ENCODE data around the gene TYROBP.
"Not testable (repeated sequence)": the region's sequence is repeated elsewhere in the genome, so short reads cannot be mapped to it uniquely, and the experiment has no call there.

Gene TYROBP

GRCh38 chr19:35908010-35908441 is at the start of gene TYROBP:
Gene TYROBP (minus strand): TSS chr19:35908295. CDS start chr19:35908228, 67 bp downstream.
- in situ Hi-C loops (cut with HindIII; ENCODE audit: low sequenced_read_pairs): no loop called here

- in situ Hi-C loops (cut with HindIII; ENCODE audit: low sequenced_read_pairs): not testable (repeated sequence)
Measured at GRCh38 chr19:35957411-35957810, 49.3 kb upstream of the TYROBP start.

- in situ Hi-C loops (cut with HindIII; ENCODE audit: low sequenced_read_pairs): no loop called here
Measured at GRCh38 chr19:35955881-35956634, 48.0 kb upstream of the TYROBP start.

DNA sequence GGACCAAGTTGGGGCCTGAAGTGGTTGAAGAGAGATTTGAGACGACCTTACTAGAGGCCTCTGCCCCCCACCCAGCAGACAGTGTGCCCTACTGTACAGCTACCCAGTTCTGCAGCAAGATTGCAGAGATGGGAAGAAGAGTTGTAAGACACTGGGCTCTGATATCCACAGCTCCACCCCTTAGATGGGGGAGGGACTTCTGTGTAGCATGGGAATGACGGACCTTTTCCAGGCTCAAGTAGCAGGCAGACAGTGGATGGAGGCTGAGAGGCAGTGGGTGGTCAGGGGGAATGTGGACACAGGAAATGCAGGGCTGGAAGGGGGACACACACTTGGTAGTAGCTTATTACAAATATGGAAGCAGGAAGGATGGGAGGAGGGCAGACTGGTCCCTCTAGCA is 41.0 kb upstream of the TYROBP start:
- in situ Hi-C loops (cut with HindIII; ENCODE audit: low sequenced_read_pairs): no loop called here

DNA sequence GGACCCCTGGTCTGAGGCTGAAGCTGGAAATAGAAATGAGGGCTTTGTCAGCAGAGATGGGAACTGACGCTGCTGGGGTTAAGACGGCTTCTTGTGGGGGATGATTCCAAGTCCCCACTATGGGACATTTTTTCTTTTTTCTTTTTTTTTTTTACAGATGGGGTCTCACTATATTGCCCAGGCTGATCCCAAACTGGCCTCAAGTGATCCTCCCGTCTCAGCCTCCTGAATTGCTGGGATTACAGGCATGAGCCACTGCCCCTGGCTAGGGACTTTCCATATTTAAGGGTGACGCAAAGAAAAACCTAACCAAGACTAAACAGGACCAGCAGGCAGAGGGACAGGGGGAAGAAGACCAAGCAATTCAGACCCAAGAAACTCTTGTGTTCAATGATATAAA is 38.1 kb upstream of the TYROBP start:
- in situ Hi-C loops (cut with HindIII; ENCODE audit: low sequenced_read_pairs): no loop called here

DNA sequence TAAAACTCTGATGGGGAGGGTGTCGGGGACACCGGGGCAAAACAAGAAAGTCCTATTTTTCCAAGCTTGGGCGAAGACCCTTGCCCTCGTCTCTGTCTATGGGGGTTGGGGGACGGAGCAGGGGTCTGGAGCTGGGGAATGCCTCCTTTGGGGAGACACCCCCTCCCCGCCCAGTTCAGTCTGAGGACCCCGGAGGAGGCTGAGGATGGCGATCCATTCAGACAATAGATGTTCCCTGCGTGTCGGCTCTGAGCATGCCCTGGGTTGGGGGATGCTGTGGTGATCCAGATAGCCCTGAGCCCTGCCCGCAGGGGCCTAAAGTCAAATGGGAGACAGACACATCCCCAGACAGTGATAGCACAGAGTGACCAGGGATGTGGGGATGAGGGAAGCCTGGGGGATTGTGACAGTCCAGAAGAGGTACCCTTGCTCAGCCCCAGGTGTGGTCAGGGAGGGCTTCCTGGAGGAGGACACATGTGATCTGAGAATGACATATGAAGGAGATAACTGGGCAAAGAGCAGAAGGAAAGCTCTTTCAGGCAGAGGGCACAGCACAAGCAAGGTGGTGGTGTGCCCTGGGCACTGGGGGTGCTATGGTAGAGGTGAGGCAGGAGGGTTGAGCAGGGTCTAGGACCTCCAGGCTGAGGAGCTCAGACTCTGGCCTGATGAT is 37.2 kb upstream of the TYROBP start:
- in situ Hi-C loops (cut with HindIII; ENCODE audit: low sequenced_read_pairs): no loop called here

DNA sequence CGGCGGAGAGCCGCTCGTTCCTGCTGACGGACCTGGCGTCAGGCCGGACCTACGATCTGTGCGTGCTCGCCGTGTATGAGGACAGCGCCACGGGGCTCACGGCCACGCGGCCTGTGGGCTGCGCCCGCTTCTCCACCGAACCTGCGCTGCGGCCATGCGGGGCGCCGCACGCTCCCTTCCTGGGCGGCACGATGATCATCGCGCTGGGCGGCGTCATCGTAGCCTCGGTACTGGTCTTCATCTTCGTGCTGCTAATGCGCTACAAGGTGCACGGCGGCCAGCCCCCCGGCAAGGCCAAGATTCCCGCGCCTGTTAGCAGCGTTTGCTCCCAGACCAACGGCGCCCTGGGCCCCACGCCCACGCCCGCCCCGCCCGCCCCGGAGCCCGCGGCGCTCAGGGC is 36.5 kb upstream of the TYROBP start:
- in situ Hi-C loops (cut with HindIII; ENCODE audit: low sequenced_read_pairs): no loop called here

GRCh38 chr19:35943321-35944301 is 35.5 kb upstream of the TYROBP start:
- in situ Hi-C loops (cut with HindIII; ENCODE audit: low sequenced_read_pairs): no loop called here

DNA sequence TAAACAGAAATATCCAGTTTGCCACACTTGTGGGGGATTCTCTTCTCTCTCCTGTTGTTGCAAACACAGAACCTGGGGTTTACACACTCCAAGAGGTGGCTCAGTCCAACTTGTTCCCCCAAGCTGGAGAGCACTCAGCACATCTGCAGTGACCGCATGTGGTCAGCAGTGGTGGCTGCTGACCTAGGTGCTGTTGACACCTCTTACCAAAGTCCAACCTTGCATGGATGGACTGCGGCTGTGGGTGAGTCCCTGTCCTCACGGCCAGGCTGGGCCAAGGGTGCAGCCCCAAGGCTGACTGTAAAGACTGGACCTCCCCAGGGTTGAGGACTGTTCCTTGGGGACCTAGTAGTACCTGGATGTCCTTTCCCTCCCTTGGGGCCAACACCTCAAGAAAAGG is 34.1 kb upstream of the TYROBP start:
- in situ Hi-C loops (cut with HindIII; ENCODE audit: low sequenced_read_pairs): no loop called here

- in situ Hi-C loops (cut with HindIII; ENCODE audit: low sequenced_read_pairs): no loop called here
Measured at GRCh38 chr19:35940839-35941238, 32.7 kb upstream of the TYROBP start.

DNA sequence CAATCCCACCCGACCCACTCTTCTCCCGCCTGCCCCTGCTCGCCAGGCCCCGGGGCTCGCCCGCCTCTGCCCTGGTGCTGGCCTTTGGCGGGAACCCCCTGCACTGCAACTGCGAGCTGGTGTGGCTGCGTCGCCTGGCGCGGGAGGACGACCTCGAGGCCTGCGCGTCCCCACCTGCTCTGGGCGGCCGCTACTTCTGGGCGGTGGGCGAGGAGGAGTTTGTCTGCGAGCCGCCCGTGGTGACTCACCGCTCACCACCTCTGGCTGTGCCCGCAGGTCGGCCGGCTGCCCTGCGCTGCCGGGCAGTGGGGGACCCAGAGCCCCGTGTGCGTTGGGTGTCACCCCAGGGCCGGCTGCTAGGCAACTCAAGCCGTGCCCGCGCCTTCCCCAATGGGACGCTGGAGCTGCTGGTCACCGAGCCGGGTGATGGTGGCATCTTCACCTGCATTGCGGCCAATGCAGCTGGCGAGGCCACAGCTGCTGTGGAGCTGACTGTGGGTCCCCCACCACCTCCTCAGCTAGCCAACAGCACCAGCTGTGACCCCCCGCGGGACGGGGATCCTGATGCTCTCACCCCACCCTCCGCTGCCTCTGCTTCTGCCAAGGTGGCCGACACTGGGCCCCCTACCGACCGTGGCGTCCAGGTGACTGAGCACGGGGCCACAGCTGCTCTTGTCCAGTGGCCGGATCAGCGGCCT is 32.1 kb upstream of the TYROBP start:
- in situ Hi-C loops (cut with HindIII; ENCODE audit: low sequenced_read_pairs): no loop called here

GRCh38 chr19:35939307-35940077 is 31.4 kb upstream of the TYROBP start:
- in situ Hi-C loops (cut with HindIII; ENCODE audit: low sequenced_read_pairs): no loop called here

DNA sequence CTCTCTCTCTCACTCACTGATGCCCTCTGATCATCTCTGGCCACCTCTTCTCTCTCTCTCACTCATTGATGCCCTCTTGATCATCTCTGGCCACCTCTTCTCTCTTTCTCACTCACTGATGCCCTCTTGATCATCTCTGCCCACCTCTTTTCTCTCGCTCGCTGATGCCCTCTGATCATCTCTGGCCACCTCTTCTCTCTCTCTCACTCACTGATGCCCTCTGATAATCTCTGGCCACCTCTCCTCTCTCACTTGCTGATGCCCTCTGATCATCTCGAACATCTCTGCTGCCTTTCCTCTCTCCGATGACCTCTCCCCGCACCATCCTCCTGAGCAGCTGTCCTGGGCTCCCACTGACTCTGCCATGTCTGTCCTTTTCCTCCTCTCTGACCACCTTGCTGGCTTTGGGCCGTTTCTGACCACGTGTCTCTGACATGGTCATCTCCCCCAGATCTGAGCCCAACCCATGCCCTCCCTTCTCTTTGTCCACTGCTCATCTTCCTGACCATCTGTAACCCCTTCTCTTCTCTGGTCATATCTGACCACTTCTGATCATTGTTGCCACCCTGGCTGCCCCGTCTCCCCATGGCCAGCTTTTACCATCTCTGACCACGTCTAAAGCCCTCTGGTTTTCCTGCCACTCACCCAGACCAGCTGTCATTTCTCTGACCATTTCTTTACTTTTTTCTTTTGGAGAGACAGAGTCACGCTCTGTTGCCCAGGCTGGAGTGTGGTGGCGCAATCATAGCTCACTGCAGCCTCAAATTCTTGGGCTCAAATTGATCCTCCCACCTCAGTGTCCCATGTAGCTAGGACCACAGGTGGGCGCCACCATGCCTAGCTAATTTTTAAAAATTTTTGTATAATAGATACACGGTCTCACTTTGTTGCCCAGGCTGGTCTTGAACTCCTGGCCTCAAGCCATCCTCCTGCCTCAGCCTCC is 30.5 kb upstream of the TYROBP start:
- in situ Hi-C loops (cut with HindIII; ENCODE audit: low sequenced_read_pairs): no loop called here

DNA sequence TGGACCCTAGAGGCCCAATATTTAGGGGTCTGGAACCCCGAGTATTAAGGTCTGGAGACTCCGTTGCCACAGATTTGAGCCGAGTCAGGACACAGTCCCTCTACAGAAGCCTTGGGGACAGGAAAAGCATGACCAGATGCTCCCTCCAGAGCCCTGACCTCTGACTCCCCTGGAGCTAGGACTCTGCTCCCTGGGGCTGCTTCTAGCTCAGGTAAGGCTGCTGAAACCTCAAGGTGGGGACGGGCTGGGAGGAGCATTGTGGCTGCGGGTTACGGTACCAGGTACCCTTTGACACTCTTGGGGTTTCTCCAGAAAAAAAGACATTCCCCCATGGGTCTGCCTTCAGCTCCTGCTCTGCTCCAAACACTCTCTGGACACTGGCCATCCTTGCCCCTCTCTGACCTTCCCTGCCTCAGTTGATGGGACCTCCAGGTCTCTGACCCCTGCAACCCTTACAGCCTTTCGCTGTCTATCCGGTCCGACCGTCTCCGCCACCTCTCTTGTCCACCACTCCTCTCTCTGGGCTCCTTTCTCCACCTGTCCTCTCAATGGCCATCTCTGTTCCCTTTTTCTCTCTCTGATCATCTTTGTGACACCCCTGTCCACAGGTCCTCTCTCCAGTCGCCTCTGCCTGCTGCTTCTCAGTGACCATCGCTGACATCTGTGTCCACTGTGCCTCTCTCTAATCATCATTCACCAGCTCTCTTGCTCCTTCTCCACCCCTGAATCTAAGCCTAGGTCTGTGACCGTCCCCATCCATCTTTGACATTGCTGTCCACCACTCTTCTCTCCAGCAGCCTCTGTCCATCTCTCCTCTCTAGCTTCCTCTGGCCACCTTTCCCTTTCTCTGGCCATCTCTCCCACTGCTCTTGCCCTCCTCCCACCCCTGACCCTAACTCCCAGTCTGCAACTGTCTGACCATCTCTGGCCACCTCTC is 29.5 kb upstream of the TYROBP start:
- in situ Hi-C loops (cut with HindIII; ENCODE audit: low sequenced_read_pairs): no loop called here

DNA sequence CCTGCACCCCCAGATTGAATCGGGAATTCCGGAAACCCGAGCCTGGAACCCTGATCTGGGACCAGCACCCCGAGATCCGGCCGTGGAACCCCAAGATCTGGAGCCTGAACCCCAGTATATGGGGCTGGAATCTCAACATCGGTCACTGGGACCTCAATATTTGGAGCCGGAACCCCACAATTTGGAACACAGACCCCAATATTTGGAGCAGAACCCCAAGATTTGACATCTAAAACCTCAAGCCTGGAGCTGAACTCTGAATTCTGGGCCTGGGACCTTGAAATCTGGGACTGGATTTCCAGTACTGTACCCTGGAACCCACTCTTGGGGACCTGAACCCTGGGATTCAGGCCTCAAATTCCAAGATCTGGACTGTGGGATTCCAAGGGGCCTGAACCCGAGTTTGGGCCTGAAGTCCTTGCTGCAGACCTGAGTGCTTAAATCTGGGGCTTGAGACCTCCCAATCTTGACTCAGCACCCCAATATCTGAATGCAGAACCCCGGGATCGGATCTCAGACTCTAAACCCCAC is 28.7 kb upstream of the TYROBP start:
- in situ Hi-C loops (cut with HindIII; ENCODE audit: low sequenced_read_pairs): no loop called here

DNA sequence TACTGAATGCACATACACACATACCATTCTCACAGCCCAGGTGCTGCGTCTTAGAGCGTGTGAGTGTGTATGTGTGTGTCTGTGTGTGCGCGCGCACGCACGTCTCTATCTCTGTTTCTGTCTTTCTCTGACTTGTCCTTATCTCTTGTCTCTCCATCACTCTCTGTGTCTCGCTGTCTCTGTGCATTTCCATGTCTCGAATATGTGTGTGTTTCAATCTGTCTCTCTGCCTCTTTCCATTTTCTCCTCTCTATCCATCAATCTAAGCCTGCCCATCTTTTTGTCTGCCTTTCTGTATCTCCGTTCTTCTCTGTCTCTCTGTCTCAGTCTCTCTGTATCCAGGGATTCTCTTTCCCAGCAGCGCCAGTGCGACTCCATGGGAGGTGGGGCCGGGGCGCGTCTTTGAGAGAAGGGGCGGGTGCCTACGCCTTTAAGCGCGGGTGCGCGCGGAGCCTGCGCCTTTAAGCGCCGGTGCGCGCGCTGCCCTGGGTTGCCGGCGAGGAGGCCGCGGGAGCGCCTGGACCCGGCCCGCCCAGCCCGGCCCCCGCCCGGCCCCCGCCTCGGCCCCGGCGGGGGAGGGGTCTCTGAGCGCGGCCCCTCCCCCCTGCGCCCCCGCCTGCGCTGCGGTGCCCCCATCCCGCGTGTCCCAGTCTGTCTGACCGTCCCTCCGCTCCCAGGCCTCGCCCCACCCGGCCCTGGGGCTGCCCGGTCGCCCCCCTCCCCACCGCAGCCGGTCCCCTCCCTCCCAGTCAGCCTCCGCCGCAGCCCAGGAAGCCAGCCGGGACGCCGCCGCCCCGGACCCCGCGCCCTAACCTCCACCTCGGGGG is 28.0 kb upstream of the TYROBP start, which contains the start of gene LRFN3:
TSS of gene LRFN3 (plus strand) at position 464 of the 827 bp plus-strand sequence. CDS start 3,052 bp downstream, outside the sequence.
- in situ Hi-C loops (cut with HindIII; ENCODE audit: low sequenced_read_pairs): no loop called here

All from endothelial cell of hepatic sinusoid (primary cell).